Inflammatory macrophage (primary cell): Measurements from ENCODE around the gene CBFB.

Experiments
- DNase-seq, 2 donors: peaks; one replicate each; pipeline ENCODE4 v3.0.0-alpha.2; 2020 to 2022

Gene CBFB

GRCh38 chr16:67137605-67138004, 108.7 kb downstream of the CBFB start:
- DNase-seq = no peak

GRCh38 chr16:67141391-67141790, 112.4 kb downstream of the CBFB start:
- DNase-seq = no peak

- no peak for DNase-seq
Measured at GRCh38 chr16:67142342-67142741, 113.4 kb downstream of the CBFB start.

GRCh38 chr16:67144943-67145342, 116.0 kb downstream of the CBFB start:
- DNase-seq = no peak

- DNase-seq = no peak
Measured at GRCh38 chr16:67145746-67146145, 116.8 kb downstream of the CBFB start.

GRCh38 chr16:67146523-67147357, 117.8 kb downstream of the CBFB start:
- DNase-seq = no peak

GRCh38 chr16:67147437-67148140, 118.6 kb downstream of the CBFB start:
- no peak for DNase-seq

GRCh38 chr16:67148221-67148620, 119.3 kb downstream of the CBFB start:
- DNase-seq = no peak

- no peak for DNase-seq
Measured at GRCh38 chr16:67148656-67149275, 119.8 kb downstream of the CBFB start.

GRCh38 chr16:67149276-67150046, 120.5 kb downstream of the CBFB start:
- no peak for DNase-seq

- DNase-seq = peak; percentile 26 to 52
Measured at GRCh38 chr16:67150047-67150832, 121.3 kb downstream of the CBFB start.
